Natural killer cell (primary cell): ENCODE measurements around the gene DDX10. TPM values are rescaled to one million over a fixed set of nuclear protein-coding genes. Genes with fewer than 3 reads are reported as not detected.

Experiments used
- ATAC-seq, 3 donors: fragments of 150-1000 bp in 2 of 3; fragments of 200-7000 bp in 1 of 3; cut with Tn5 transposase; 1 replicate in 1 of 3; 2 replicates in 2 of 3; pipeline ENCODE4 v1.10.0; 2021; ENCODE audit warnings: mild to moderate bottlenecking in 2 of 3, moderate library complexity in 2 of 3
- DNase-seq, 2 donors: peaks; one replicate each; pipeline versions ENCODE4 v3.0.0 to v3.0.0-alpha.2; 2013 to 2021; ENCODE audit warnings: mixed read lengths in 1 of 2
- H3K27ac ChIP-seq: one replicate; pipeline ENCODE4 v1.5.1; 2013; ENCODE audit warnings: mild to moderate bottlenecking, low read length
- H3K27me3 ChIP-seq: one replicate; pipeline ENCODE4 v1.6.1; 2013; ENCODE audit warnings: low read length; ENCODE audit not compliant: control insufficient read depth, insufficient read depth
- H3K36me3 ChIP-seq: one replicate; pipeline ENCODE4 v1.6.1; 2013; ENCODE audit warnings: low read length; ENCODE audit not compliant: control insufficient read depth, insufficient read depth
- H3K4me1 ChIP-seq: one replicate; pipeline ENCODE4 v1.6.1; 2013; ENCODE audit warnings: low read length; ENCODE audit not compliant: control insufficient read depth, insufficient read depth
- H3K4me3 ChIP-seq: one replicate; pipeline ENCODE4 v1.5.1; 2013; ENCODE audit warnings: low read length
- H3K9me3 ChIP-seq: one replicate; pipeline ENCODE4 v1.6.1; 2013; ENCODE audit warnings: low read length; ENCODE audit not compliant: control insufficient read depth, insufficient read depth
- H3K27ac Mint-ChIP-seq, 2 donors: one replicate each; pipeline ENCODE4 v1.8.0; 2022; ENCODE audit warnings: mild to moderate bottlenecking in 2 of 2, mixed read lengths in 2 of 2, moderate library complexity in 1 of 2
- H3K27me3 Mint-ChIP-seq, 2 donors: one replicate each; pipeline ENCODE4 v1.8.0; 2022; ENCODE audit warnings: low read depth in 2 of 2, mixed read lengths in 2 of 2
- H3K36me3 Mint-ChIP-seq: one replicate; pipeline ENCODE4 v1.8.0; 2022; ENCODE audit warnings: mixed read lengths
- H3K4me1 Mint-ChIP-seq, 2 donors: one replicate each; pipeline ENCODE4 v1.8.0; 2022; ENCODE audit warnings: mixed read lengths in 2 of 2
- H3K4me3 Mint-ChIP-seq: one replicate; pipeline ENCODE4 v1.8.0; 2022; ENCODE audit warnings: mild to moderate bottlenecking, moderate library complexity, mixed read lengths
- H3K9me3 Mint-ChIP-seq, 2 donors: one replicate each; pipeline ENCODE4 v1.8.0; 2022; ENCODE audit warnings: mixed read lengths in 2 of 2
- WGBS: methylation state at CpG from one replicate; pipeline ENCODE4 v1.1.7; 2013; ENCODE audit warnings: missing lambda C conversion rate; ENCODE audit not compliant: insufficient coverage; 5-methylcytosine and 5-hydroxymethylcytosine counted together
- intact Hi-C: fragments of 100-400 bp; cut with micrococcal nuclease; formaldehyde crosslinking; loops from one replicate; pipeline ENCODE4 v1.14.2; 2022
- total RNA-seq, 4 donors: library from RNA; stranded (reverse); fragments of 120-200 nt in 1 of 4; gene quantifications; one replicate each; pipeline versions ENCODE4 v1.2.3 to v1.2.4, GENCODE V29; 2013 to 2022
- TF ChIP-seq, protein P1 (sequence below): fragments of 200-600 bp; IDR thresholded peaks from one replicate; pipeline ENCODE4 v1.8.0; 2022; ENCODE audit warnings: antibody characterized with exemption

The DDX10 gene
- total RNA-seq, 3 donors from 2014 or later (not counting 1 experiment from before 2014, with no cell fraction given), result 23.4 to 30.9 (median 24.9) TPM

DNA sequence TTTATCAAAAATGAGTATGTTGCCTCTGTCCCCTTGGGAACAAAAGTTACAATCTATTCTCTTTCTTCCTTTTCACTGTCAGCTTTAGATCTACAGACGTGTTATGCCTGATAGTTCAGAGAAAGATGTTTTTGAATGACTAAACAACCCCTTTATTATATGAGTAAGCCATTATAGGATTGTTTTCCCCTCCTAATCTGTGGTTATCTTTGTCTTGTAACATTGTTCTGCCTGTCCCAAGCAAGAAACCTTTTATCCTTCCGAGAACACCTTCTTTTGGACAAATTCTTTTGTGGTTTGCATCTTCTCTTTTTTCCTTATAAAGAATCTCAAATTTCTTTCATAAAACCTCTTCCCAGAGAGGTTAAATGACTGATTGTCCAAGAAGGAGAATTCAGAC is 208.4 kb downstream of the DDX10 start:
- Histone ChIP-seq H3K4me1 (no peaks in the 10 kb centered on the region), H3K27ac (no peak overlapping the region), H3K4me3 (no peak overlapping the region), H3K27me3 (no peaks in the 10 kb centered on the region), H3K9me3 (no peaks in the 10 kb centered on the region), H3K36me3 (no peaks in the 10 kb centered on the region)
- TF ChIP-seq, protein P1, sequence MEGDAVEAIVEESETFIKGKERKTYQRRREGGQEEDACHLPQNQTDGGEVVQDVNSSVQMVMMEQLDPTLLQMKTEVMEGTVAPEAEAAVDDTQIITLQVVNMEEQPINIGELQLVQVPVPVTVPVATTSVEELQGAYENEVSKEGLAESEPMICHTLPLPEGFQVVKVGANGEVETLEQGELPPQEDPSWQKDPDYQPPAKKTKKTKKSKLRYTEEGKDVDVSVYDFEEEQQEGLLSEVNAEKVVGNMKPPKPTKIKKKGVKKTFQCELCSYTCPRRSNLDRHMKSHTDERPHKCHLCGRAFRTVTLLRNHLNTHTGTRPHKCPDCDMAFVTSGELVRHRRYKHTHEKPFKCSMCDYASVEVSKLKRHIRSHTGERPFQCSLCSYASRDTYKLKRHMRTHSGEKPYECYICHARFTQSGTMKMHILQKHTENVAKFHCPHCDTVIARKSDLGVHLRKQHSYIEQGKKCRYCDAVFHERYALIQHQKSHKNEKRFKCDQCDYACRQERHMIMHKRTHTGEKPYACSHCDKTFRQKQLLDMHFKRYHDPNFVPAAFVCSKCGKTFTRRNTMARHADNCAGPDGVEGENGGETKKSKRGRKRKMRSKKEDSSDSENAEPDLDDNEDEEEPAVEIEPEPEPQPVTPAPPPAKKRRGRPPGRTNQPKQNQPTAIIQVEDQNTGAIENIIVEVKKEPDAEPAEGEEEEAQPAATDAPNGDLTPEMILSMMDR, result no peak
- H3K36me3 Mint-ChIP-seq, result no peaks in the 10 kb centered on the region
- H3K4me1 Mint-ChIP-seq, result peaks cover 8% of the 10 kb centered on the region in 2 donors
- H3K27ac Mint-ChIP-seq, result no peak overlapping the region
- no peaks in the 10 kb centered on the region for H3K27me3 Mint-ChIP-seq
- ATAC-seq (no peak), DNase-seq (no peak)
- intact Hi-C loops, result no loop called here
- 100% methylated on average over 1 of the region's 2 CpGs for WGBS
- H3K9me3 Mint-ChIP-seq, result no peaks in the 10 kb centered on the region
- no peak overlapping the region for H3K4me3 Mint-ChIP-seq

DNA sequence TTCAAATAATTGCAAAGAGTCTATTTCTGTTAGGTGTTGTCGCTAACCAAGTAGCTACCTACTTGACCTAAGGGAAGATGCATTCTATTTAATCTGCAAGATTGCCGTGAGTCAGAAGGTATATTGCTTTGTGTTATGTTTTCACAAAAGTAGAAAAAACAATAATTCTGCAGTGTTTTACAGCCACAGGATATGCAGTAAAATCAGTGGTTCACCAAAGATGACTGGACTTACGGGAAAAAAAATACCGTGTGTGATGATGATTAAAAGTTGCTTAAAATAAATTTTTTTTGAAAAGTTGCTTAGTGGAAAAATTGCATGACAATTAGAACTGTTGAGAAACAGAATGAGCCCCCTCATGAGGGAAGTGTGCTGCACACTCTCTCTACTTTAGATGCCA is 209.1 kb downstream of the DDX10 start:
- Mint-ChIP-seq H3K36me3 (no peaks in the 10 kb centered on the region), H3K4me3 (no peak overlapping the region), H3K4me1 (peaks cover 8% of the 10 kb centered on the region in 2 donors), H3K27me3 (no peaks in the 10 kb centered on the region), H3K9me3 (no peaks in the 10 kb centered on the region), H3K27ac (no peak overlapping the region)
- DNase-seq (no peak), ATAC-seq (no peak)
- Histone ChIP-seq H3K4me1 (no peaks in the 10 kb centered on the region), H3K9me3 (no peaks in the 10 kb centered on the region), H3K27me3 (no peaks in the 10 kb centered on the region), H3K27ac (no peak overlapping the region), H3K4me3 (no peak overlapping the region), H3K36me3 (no peaks in the 10 kb centered on the region)
- TF ChIP-seq, protein P1, result no peak
- WGBS, result 87% methylated on average over 4 of the region's 4 CpGs
- intact Hi-C loops, result no loop called here

DNA sequence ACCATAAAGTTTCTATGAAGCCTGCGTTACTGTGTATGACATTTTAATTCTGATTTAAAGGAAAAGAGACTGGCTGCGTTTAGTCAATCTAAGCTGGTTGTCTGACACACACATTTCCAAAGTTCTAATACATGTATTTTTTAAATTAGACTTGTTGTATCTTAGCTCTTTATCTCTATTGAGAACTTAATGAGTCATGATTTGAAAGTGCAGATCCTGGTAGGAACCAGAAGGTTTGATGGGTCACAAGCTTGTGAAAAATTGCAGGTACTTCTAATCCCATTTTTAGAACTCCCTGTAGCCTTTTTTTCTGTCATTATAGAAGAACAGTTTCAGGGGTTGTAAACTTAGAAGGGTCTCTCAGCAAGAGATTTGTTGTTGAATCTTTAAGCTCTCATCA is 210.3 kb downstream of the DDX10 start:
- H3K4me1 Mint-ChIP-seq, result peaks cover 7% of the 10 kb centered on the region in 2 donors
- no peaks in the 10 kb centered on the region for H3K36me3 Mint-ChIP-seq
- H3K27ac Mint-ChIP-seq, result no peak overlapping the region
- intact Hi-C loops, result no loop called here
- no CpG with 5 or more reads among the region's 2 CpGs for WGBS
- no peak overlapping the region for H3K4me3 ChIP-seq
- DNase-seq (no peak), ATAC-seq (no peak)
- no peak overlapping the region for H3K4me3 Mint-ChIP-seq
- H3K27me3 ChIP-seq, result no peaks in the 10 kb centered on the region
- TF ChIP-seq, protein P1, result no peak
- H3K9me3 Mint-ChIP-seq, result no peaks in the 10 kb centered on the region
- no peak overlapping the region for H3K27ac ChIP-seq
- no peaks in the 10 kb centered on the region for H3K4me1 ChIP-seq
- no peaks in the 10 kb centered on the region for H3K27me3 Mint-ChIP-seq
- no peaks in the 10 kb centered on the region for H3K36me3 ChIP-seq
- H3K9me3 ChIP-seq, result no peaks in the 10 kb centered on the region

DNA sequence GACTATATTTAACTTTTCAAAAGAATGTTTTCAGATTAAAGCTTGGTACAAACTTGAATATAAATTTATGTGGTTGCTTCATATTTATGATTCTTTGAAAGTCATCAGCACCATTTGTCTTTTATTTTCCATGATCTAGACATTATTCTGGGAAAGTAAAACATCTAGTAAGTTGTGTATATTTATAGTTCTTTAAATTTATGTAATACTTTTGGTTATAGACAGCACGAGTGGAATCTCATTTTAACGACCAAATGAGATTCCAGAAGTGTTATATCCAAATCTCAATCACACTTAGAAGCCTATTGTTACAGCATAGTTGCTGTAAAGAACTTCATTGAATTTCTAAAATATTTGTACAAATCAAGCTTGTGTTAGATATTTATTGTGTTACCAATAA is 212.3 kb downstream of the DDX10 start:
- WGBS, result no CpG with 5 or more reads among the region's 2 CpGs
- H3K4me1 Mint-ChIP-seq, result no peaks in the 10 kb centered on the region
- Histone ChIP-seq H3K27me3 (no peaks in the 10 kb centered on the region), H3K9me3 (no peaks in the 10 kb centered on the region), H3K4me1 (no peaks in the 10 kb centered on the region), H3K4me3 (no peak overlapping the region), H3K36me3 (no peaks in the 10 kb centered on the region), H3K27ac (no peak overlapping the region)
- TF ChIP-seq, protein P1, result no peak
- no peak overlapping the region for H3K4me3 Mint-ChIP-seq
- no peaks in the 10 kb centered on the region for H3K9me3 Mint-ChIP-seq
- DNase-seq (no peak), ATAC-seq (no peak)
- intact Hi-C loops, result no loop called here
- no peaks in the 10 kb centered on the region for H3K27me3 Mint-ChIP-seq
- H3K36me3 Mint-ChIP-seq, result no peaks in the 10 kb centered on the region
- no peak overlapping the region for H3K27ac Mint-ChIP-seq
